22Rv1 (cell line): ENCODE results near the gene SPRY4.

ENCODE experiments used
- CTCF ChIP-seq: fragments of 450-650 bp; IDR thresholded peaks from 2 replicates; pipeline ENCODE4 v1.5.1; 2017; ENCODE audit warnings: mild to moderate bottlenecking
- ZFX ChIP-seq: fragments of 450-650 bp; IDR thresholded peaks from 2 replicates; pipeline ENCODE4 v1.6.1; 2017; ENCODE audit warnings: antibody characterized with exemption, borderline replicate concordance

GRCh38 chr5:142280066-142281007, 44.5 kb downstream of the SPRY4 start:
- TF ChIP-seq CTCF (no peak), ZFX (no peak)
